SK-N-SH (cell line): ENCODE data around the gene PIPOX. TPM values are rescaled to one million over a fixed set of nuclear protein-coding genes. Genes with fewer than 3 reads are reported as not detected.

ENCODE experiments used
- CTCF ChIA-PET: fragments of 300-600, 350-600 bp; formaldehyde crosslinking; extraction: SDS; loops from one replicate; lab custom pipeline; 2021; lab: Yijun Ruan, JAX
- POLR2A ChIA-PET: fragments of 350-600 bp; sonication (Branson Sonifier 250); formaldehyde crosslinking; extraction: SDS; loops from one replicate; lab custom pipeline; 2020; ENCODE audit warnings: antibody characterized with exemption, inconsistent platforms; lab: Yijun Ruan, JAX
- DNase-seq: peaks from one replicate; pipeline ENCODE4 v3.0.0; 2012
- H2AFZ ChIP-seq: fragments of 200-600 bp; sonication (generic); 2 replicates; pipeline ENCODE4 v1.8.1; 2016; ENCODE audit warnings: antibody characterized with exemption, mild to moderate bottlenecking, low read depth
- H3F3A ChIP-seq: fragments of 200-600 bp; sonication (generic); replicated peaks from 2 replicates; pipeline ENCODE3; 2016; ENCODE audit warnings: antibody characterized with exemption, mild to moderate bottlenecking; ENCODE audit not compliant: insufficient read depth
- H3K27ac ChIP-seq, 2 experiments: fragments of 200-500 bp in 1 of 2; fragments of 200-600 bp in 1 of 2; sonication (Bioruptor generic) in 1 of 2; sonication (generic), shearing (Covaris generic) in 1 of 2; 2 replicates each; pipeline versions ENCODE4 v1.5.1 to v1.6.1; 2014 to 2016; ENCODE audit warnings: low read depth in 2 of 2, inconsistent platforms in 1 of 2, low read length in 1 of 2, mild to moderate bottlenecking in 1 of 2, mixed read lengths in 1 of 2
- H3K27me3 ChIP-seq: fragments of 200-600 bp; sonication (generic), shearing (Covaris generic); 2 replicates; pipeline ENCODE4 v1.6.1; 2016; ENCODE audit warnings: mixed run types; ENCODE audit not compliant: insufficient read depth
- H3K36me3 ChIP-seq, 2 experiments: fragments of 200-500 bp in 1 of 2; fragments of 200-600 bp in 1 of 2; sonication (Bioruptor generic) in 1 of 2; sonication (generic) in 1 of 2; replicated peaks in 1 of 2; 2 replicates each; pipeline versions ENCODE3 to v1.5.1; 2014 to 2016; ENCODE audit warnings: low read length in 1 of 2, mild to moderate bottlenecking in 1 of 2; ENCODE audit not compliant: insufficient read depth in 2 of 2, control insufficient read depth in 1 of 2
- H3K4me1 ChIP-seq, 2 experiments: fragments of 200-500 bp in 1 of 2; fragments of 200-600 bp in 1 of 2; sonication (Bioruptor generic) in 1 of 2; sonication (generic), shearing (Covaris generic) in 1 of 2; 2 replicates each; pipeline versions ENCODE4 v1.5.1 to v1.6.1; 2014 to 2016; ENCODE audit warnings: low read depth in 1 of 2, low read length in 1 of 2, mixed run types in 1 of 2; ENCODE audit not compliant: insufficient read depth in 2 of 2, control insufficient read depth in 1 of 2
- H3K4me2 ChIP-seq: fragments of 200-600 bp; sonication (generic), shearing (Covaris generic); 2 replicates; pipeline ENCODE4 v1.6.1; 2017; ENCODE audit warnings: mixed run types
- H3K4me3 ChIP-seq, 2 experiments: fragments of 200-500 bp in 1 of 2; fragments of 200-600 bp in 1 of 2; sonication (Bioruptor generic) in 1 of 2; sonication (generic), shearing (Covaris generic) in 1 of 2; 2 replicates each; pipeline versions ENCODE4 v1.5.1 to v1.8.1; 2014 to 2016; ENCODE audit warnings: low read depth in 2 of 2, inconsistent platforms in 1 of 2, low read length in 1 of 2, mild to moderate bottlenecking in 1 of 2, mixed read lengths in 1 of 2, moderate library complexity in 1 of 2
- H3K79me2 ChIP-seq: fragments of 200-600 bp; sonication (generic); 2 replicates; pipeline ENCODE4 v1.8.1; 2017; ENCODE audit warnings: mild to moderate bottlenecking; ENCODE audit not compliant: insufficient read depth
- H3K9ac ChIP-seq: fragments of 200-600 bp; sonication (generic); 2 replicates; pipeline ENCODE4 v1.6.1; 2017; ENCODE audit warnings: mixed run types
- H3K9me2 ChIP-seq: fragments of 200-600 bp; sonication (generic); 2 replicates; pipeline ENCODE4 v1.6.1; 2017; ENCODE audit warnings: mixed run types
- H3K9me3 ChIP-seq: fragments of 200-600 bp; sonication (generic); 2 replicates; pipeline ENCODE4 v1.6.1; 2017; ENCODE audit warnings: mixed run types, mild to moderate bottlenecking, moderate library complexity
- H4K20me1 ChIP-seq: fragments of 200-600 bp; sonication (generic); 2 replicates; pipeline ENCODE4 v1.6.1; 2017; ENCODE audit warnings: mild to moderate bottlenecking, mixed run types; ENCODE audit not compliant: insufficient read depth
- CHD2 ChIP-seq: fragments of 150-350 bp; IDR thresholded peaks from 2 replicates; pipeline ENCODE4 v1.6.1; 2018; ENCODE audit warnings: low read length; ENCODE audit not compliant: partially characterized antibody
- ELF1 ChIP-seq: IDR thresholded peaks from 2 replicates; pipeline ENCODE4 v1.4.0; 2012
- EZH2phosphoT487 ChIP-seq: fragments of 200-600 bp; sonication (generic); IDR thresholded peaks from 2 replicates; pipeline ENCODE4 v1.6.1; 2017; ENCODE audit warnings: low read depth, mixed run types, mild to moderate bottlenecking, antibody characterized with exemption, moderate library complexity, borderline replicate concordance
- JUND ChIP-seq: IDR thresholded peaks from 2 replicates; pipeline ENCODE4 v1.4.0; 2012
- NRF1 ChIP-seq: IDR thresholded peaks from 2 replicates; pipeline ENCODE4 v1.6.1; 2012; ENCODE audit warnings: low read depth, mild to moderate bottlenecking, low read length
- POLR2AphosphoS5 ChIP-seq: IDR thresholded peaks from 2 replicates; pipeline ENCODE4 v1.6.1; 2012; ENCODE audit warnings: low read depth, low read length
- RCOR1 ChIP-seq: fragments of 150-350 bp; IDR thresholded peaks from 2 replicates; pipeline ENCODE4 v1.6.1; 2017; ENCODE audit warnings: antibody characterized with exemption, low read length
- RFX5 ChIP-seq: IDR thresholded peaks from 2 replicates; pipeline ENCODE4 v1.6.1; 2012; ENCODE audit warnings: mild to moderate bottlenecking, improper control_type of control experiment, low read length
- RXRA ChIP-seq: IDR thresholded peaks from 2 replicates; pipeline ENCODE4 v1.4.0; 2012; ENCODE audit warnings: low read depth, mild to moderate bottlenecking, borderline replicate concordance
- SIN3A ChIP-seq: IDR thresholded peaks from 2 replicates; pipeline ENCODE4 v1.6.1; 2012; ENCODE audit warnings: low read depth, mild to moderate bottlenecking, low read length, moderate library complexity, borderline replicate concordance
- SMC3 ChIP-seq: IDR thresholded peaks from 2 replicates; pipeline ENCODE4 v1.6.1; 2012; ENCODE audit warnings: low read depth, low read length, improper control_type of control experiment
- WGBS: methylation state at CpG from one replicate; pipeline ENCODE4 v1.1.6; 2017; ENCODE audit warnings: low lambda C conversion rate; 5-methylcytosine and 5-hydroxymethylcytosine counted together
- polyA plus RNA-seq, 3 experiments: library from polyadenylated mRNA; depleted of rRNA; stranded (reverse); fragments of >200 nt; gene quantifications; 2 replicates each; pipeline ENCODE4 v1.2.3, GENCODE V29; 2012
- TF ChIP-seq, protein P1 (sequence below): IDR thresholded peaks from 2 replicates; pipeline ENCODE4 v1.4.0; 2012; ENCODE audit warnings: low read depth
- TF ChIP-seq, protein P2 (sequence below): IDR thresholded peaks from 2 replicates; pipeline ENCODE4 v1.6.1; 2012; ENCODE audit warnings: mild to moderate bottlenecking, low read depth, low read length, moderate library complexity
- TF ChIP-seq, protein P3 (sequence below): fragments of 200-600 bp; sonication (generic); IDR thresholded peaks from 2 replicates; pipeline ENCODE4 v1.6.1; 2017; ENCODE audit warnings: antibody characterized with exemption, mild to moderate bottlenecking, moderate library complexity
- TF ChIP-seq, protein P4 (sequence below): IDR thresholded peaks from 2 replicates; pipeline ENCODE4 v1.4.0; 2012; ENCODE audit warnings: low read depth, borderline replicate concordance

Gene PIPOX
- polyA plus RNA-seq, 1 of the 3 experiments (the other 2 are of a cell fraction): 0.31 TPM

DNA sequence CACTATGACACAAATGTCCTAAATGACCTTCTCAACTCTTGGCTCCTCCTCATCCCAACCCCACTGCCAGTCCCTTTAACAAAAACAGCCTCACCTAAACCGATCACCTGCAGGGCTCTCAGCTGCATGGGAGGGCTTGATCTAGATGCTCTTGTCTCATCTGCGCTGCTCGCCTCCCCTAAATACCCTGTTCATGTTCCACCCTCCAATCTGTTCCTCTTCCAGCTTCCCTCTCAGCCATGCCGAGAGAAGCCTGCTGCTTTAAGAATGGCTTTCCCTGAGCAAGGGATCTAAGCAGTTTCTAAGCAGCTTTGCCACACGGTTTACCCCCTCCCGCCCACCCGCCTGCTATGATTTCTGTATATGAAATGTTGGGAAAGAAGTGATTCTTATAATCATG is 23.7 kb downstream of the PIPOX start (continued):
- no peak for TF ChIP-seq EZH2phosphoT487
- no peak for TF ChIP-seq POLR2AphosphoS5
- TF ChIP-seq JUND: no peak
- TF ChIP-seq, protein P1, sequence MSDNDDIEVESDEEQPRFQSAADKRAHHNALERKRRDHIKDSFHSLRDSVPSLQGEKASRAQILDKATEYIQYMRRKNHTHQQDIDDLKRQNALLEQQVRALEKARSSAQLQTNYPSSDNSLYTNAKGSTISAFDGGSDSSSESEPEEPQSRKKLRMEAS: no peak

DNA sequence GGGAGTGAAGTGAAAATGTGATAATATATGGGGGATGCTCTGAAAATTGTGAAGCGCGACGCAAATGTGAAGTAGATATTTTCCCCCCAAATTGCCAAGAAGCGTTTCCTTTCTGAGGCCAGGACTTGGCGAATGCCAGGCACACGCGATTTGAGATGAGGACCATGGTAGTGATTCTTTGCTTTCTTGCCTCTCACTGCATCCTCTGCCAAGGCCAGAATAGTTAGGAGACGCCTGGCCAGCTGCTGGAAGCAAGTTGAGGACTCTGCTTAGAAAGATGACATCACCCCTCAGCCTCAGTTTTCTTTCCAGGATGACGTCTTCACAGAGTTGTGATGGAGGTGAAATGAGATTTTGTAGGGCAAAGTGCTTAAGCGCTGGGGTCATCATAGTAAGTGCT is 25.9 kb downstream of the PIPOX start:
- WGBS: 81% methylated on average over 10 of the region's 10 CpGs
- Histone ChIP-seq H3K4me3 (no peak overlapping the region), H3K4me2 (no peak overlapping the region), H4K20me1 (no peaks in the 10 kb centered on the region), H3K9me3 (no peaks in the 10 kb centered on the region), H3K4me1 (peaks cover 0 to 23% of the 10 kb centered on the region in 2 experiments; a peak in 2 of 4 replicates), H3K36me3 (no peaks in the 10 kb centered on the region), H3K79me2 (no peaks in the 10 kb centered on the region), H3K27me3 (no peaks in the 10 kb centered on the region), H3K27ac (no peak overlapping the region), H3F3A (no peaks in the 10 kb centered on the region), H3K9me2 (no peaks in the 10 kb centered on the region), H3K9ac (no peak overlapping the region), H2AFZ (no peak overlapping the region)
- DNase-seq: no peak
- ChIA-PET CTCF (no interaction called here), POLR2A (no interaction called here)
- TF ChIP-seq RXRA (no peak), NRF1 (no peak)
- TF ChIP-seq, protein P2, sequence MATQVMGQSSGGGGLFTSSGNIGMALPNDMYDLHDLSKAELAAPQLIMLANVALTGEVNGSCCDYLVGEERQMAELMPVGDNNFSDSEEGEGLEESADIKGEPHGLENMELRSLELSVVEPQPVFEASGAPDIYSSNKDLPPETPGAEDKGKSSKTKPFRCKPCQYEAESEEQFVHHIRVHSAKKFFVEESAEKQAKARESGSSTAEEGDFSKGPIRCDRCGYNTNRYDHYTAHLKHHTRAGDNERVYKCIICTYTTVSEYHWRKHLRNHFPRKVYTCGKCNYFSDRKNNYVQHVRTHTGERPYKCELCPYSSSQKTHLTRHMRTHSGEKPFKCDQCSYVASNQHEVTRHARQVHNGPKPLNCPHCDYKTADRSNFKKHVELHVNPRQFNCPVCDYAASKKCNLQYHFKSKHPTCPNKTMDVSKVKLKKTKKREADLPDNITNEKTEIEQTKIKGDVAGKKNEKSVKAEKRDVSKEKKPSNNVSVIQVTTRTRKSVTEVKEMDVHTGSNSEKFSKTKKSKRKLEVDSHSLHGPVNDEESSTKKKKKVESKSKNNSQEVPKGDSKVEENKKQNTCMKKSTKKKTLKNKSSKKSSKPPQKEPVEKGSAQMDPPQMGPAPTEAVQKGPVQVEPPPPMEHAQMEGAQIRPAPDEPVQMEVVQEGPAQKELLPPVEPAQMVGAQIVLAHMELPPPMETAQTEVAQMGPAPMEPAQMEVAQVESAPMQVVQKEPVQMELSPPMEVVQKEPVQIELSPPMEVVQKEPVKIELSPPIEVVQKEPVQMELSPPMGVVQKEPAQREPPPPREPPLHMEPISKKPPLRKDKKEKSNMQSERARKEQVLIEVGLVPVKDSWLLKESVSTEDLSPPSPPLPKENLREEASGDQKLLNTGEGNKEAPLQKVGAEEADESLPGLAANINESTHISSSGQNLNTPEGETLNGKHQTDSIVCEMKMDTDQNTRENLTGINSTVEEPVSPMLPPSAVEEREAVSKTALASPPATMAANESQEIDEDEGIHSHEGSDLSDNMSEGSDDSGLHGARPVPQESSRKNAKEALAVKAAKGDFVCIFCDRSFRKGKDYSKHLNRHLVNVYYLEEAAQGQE: no peak
- TF ChIP-seq, protein P3, sequence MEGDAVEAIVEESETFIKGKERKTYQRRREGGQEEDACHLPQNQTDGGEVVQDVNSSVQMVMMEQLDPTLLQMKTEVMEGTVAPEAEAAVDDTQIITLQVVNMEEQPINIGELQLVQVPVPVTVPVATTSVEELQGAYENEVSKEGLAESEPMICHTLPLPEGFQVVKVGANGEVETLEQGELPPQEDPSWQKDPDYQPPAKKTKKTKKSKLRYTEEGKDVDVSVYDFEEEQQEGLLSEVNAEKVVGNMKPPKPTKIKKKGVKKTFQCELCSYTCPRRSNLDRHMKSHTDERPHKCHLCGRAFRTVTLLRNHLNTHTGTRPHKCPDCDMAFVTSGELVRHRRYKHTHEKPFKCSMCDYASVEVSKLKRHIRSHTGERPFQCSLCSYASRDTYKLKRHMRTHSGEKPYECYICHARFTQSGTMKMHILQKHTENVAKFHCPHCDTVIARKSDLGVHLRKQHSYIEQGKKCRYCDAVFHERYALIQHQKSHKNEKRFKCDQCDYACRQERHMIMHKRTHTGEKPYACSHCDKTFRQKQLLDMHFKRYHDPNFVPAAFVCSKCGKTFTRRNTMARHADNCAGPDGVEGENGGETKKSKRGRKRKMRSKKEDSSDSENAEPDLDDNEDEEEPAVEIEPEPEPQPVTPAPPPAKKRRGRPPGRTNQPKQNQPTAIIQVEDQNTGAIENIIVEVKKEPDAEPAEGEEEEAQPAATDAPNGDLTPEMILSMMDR: no peak

DNA sequence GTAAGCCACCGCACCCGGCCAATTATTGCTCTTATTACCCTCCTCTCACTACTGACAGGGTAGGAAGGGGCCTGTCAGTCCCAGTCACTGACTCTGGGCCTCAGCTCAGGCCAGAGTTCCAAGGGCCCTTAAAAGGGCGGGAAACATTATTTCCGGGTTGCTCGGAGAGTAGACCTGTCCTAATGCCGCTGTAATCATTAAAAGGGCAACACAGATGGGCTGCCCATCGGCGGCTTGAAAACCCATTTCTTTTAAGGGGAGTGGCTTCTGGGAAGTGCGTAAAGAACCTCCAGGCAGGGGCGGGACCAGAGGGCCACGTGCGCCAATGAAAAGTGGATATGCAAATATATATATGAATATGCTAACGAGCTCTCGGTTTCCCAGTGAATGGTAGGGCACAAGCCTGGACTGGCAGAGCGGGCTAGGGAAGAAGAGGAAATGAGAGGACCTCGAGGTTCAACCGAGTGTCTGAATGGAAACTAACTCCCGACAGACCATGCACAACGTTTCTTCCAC is 26.6 kb downstream of the PIPOX start:
- POLR2A ChIA-PET: no interaction called here
- H3K4me2 ChIP-seq: no peak overlapping the region

More for the DNA sequence above, 26.6 kb downstream of the PIPOX start:
- TF ChIP-seq RFX5 (no peak), CHD2 (no peak), RCOR1 (no peak), SIN3A (no peak), RXRA (no peak), EZH2phosphoT487 (no peak), SMC3 (no peak), ELF1 (no peak), POLR2AphosphoS5 (no peak)
- TF ChIP-seq, protein P4, sequence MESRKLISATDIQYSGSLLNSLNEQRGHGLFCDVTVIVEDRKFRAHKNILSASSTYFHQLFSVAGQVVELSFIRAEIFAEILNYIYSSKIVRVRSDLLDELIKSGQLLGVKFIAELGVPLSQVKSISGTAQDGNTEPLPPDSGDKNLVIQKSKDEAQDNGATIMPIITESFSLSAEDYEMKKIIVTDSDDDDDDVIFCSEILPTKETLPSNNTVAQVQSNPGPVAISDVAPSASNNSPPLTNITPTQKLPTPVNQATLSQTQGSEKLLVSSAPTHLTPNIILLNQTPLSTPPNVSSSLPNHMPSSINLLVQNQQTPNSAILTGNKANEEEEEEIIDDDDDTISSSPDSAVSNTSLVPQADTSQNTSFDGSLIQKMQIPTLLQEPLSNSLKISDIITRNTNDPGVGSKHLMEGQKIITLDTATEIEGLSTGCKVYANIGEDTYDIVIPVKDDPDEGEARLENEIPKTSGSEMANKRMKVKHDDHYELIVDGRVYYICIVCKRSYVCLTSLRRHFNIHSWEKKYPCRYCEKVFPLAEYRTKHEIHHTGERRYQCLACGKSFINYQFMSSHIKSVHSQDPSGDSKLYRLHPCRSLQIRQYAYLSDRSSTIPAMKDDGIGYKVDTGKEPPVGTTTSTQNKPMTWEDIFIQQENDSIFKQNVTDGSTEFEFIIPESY: no peak
- TF ChIP-seq, protein P1: no peak
- TF ChIP-seq, all 33 proteins: peak for 0
- H2AFZ ChIP-seq: no peak overlapping the region
- peaks cover 0 to 23% of the 10 kb centered on the region in 2 experiments; a peak in 2 of 4 replicates for H3K4me1 ChIP-seq
- no peak overlapping the region for H3K27ac ChIP-seq
- no peaks in the 10 kb centered on the region for H3K9me2 ChIP-seq
- no peaks in the 10 kb centered on the region for H3K79me2 ChIP-seq
- no peaks in the 10 kb centered on the region for H3K9me3 ChIP-seq
- H3K9ac ChIP-seq: no peak overlapping the region
- H3K27me3 ChIP-seq: no peaks in the 10 kb centered on the region
- DNase-seq: no peak
- H3K36me3 ChIP-seq: no peaks in the 10 kb centered on the region
- H3K4me3 ChIP-seq: no peak overlapping the region
- CTCF ChIA-PET: interaction anchor here (1.8 kb wide), 1 partner anchor 21 kb away, joined by 5 read pairs; no protein-coding TSS in a partner anchor
- H4K20me1 ChIP-seq: no peaks in the 10 kb centered on the region
- no peaks in the 10 kb centered on the region for H3F3A ChIP-seq
- 91% methylated on average over 19 of the region's 19 CpGs for WGBS
